Adrenal gland (tissue), 5 donors: ENCODE measurements around the gene SSBP1.

Experiments
- POLR2A ChIP-seq, 2 donors: fragments of 450-650 bp; IDR thresholded peaks; one replicate each; pipeline ENCODE4 v1.6.1; 2017; ENCODE audit warnings: antibody characterized with exemption in 2 of 2, mild to moderate bottlenecking in 2 of 2, moderate library complexity in 1 of 2
- TF ChIP-seq, protein P1 (sequence below), 6 experiments: fragments of 450-650 bp in 4 of 6; fragments of 200-600 bp in 2 of 6; sonication (generic) in 1 of 6; IDR thresholded peaks; 1 replicate in 5 of 6; 2 replicates in 1 of 6; pipeline versions ENCODE4 v1.5.1 to v1.8.0; 2016 to 2021; ENCODE audit warnings: antibody characterized with exemption in 6 of 6, mild to moderate bottlenecking in 2 of 6, moderate library complexity in 1 of 6
- donor health status: DM: no; HTN: no; CAD: no.

DNA sequence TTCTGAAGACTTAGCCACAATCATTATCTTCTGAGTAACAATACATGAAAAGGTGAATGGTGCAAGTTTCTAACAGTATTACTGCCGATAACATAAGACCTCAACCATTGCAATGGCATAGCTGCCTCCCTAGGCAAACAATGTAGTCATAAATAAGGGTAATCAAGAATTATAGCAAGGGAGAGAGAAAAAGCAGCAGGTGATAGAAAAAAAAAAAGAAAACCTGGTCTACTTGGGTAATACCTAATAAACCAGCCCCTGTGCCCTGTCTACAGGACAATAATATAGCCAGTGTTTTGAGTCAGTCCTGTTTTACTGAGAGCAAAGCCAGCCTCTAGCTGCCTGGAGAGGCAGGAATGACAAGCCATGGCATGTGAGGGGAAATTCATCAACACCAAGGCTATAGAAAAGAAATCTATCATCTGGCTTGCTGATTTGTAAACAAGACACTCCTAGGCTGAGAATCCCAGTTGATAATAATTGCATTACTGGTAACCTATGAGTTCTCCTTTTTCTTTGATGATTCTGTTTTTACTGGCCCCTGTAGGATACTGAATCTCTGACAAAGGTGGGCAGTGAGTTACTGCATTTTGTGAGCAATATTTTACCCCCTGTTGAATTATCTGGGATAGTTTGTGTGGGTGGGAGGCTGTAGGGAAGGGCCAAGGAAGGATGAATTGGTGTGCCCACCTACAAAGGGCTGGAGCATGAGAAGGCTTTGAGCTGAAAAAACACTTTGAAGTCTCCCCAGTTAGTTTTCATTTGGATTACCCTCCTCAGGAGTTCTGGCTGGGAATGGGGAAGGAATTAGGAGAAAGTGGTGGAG lies 31.7 kb upstream of the SSBP1 start:
- TF ChIP-seq, protein P1, sequence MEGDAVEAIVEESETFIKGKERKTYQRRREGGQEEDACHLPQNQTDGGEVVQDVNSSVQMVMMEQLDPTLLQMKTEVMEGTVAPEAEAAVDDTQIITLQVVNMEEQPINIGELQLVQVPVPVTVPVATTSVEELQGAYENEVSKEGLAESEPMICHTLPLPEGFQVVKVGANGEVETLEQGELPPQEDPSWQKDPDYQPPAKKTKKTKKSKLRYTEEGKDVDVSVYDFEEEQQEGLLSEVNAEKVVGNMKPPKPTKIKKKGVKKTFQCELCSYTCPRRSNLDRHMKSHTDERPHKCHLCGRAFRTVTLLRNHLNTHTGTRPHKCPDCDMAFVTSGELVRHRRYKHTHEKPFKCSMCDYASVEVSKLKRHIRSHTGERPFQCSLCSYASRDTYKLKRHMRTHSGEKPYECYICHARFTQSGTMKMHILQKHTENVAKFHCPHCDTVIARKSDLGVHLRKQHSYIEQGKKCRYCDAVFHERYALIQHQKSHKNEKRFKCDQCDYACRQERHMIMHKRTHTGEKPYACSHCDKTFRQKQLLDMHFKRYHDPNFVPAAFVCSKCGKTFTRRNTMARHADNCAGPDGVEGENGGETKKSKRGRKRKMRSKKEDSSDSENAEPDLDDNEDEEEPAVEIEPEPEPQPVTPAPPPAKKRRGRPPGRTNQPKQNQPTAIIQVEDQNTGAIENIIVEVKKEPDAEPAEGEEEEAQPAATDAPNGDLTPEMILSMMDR (IDR thresholded peaks at IDR 0.05), result no peak
- no peak for TF ChIP-seq POLR2A (IDR thresholded peaks at IDR 0.05)
